H1 (cell line): Measurements from ENCODE around the gene ZNF598. TPM values are rescaled to one million over a fixed set of nuclear protein-coding genes. Genes with fewer than 3 reads are reported as not detected.

Source experiments
- CTCF ChIA-PET: fragments of 300-600 bp; sonication (Branson Sonifier 250); formaldehyde crosslinking; loops from one replicate; lab custom pipeline; 2021; ENCODE audit not compliant: partially characterized antibody; lab: Charles Lee
- POLR2A ChIA-PET: fragments of 300-600 bp; sonication (Branson Sonifier 250); formaldehyde crosslinking; loops from one replicate; lab custom pipeline; 2021; ENCODE audit warnings: inconsistent platforms; ENCODE audit not compliant: partially characterized antibody; lab: Charles Lee
- DNase-seq, 2 experiments: peaks; one replicate each; pipeline versions ENCODE4 v3.0.0 to v3.0.0-alpha.2; 2010 to 2022; ENCODE audit warnings: low spot score in 2 of 2, low read depth in 1 of 2, mixed read lengths in 1 of 2
- FAIRE-seq: peaks from 2 replicates; lab custom pipeline; 2011; peaks lifted over from hg19 to GRCh38; lab: Jason Lieb, UNC
- H2AFZ ChIP-seq: 2 replicates; pipeline ENCODE4 v1.8.1; 2012; ENCODE audit warnings: low read length, inconsistent platforms
- H2AK5ac ChIP-seq: 2 replicates; pipeline ENCODE4 v1.6.1; 2013; ENCODE audit warnings: low read depth, low read length
- H2BK120ac ChIP-seq: replicated peaks from 2 replicates; pipeline ENCODE3; 2013; ENCODE audit warnings: low read depth, low read length, inconsistent platforms
- H2BK12ac ChIP-seq: 2 replicates; pipeline ENCODE4 v1.6.1; 2013; ENCODE audit warnings: low read depth, low read length
- H2BK15ac ChIP-seq: 2 replicates; pipeline ENCODE4 v1.6.1; 2013; ENCODE audit warnings: low read length
- H2BK20ac ChIP-seq: 2 replicates; pipeline ENCODE4 v1.6.1; 2013; ENCODE audit warnings: low read length
- H2BK5ac ChIP-seq: 2 replicates; pipeline ENCODE4 v1.6.1; 2013; ENCODE audit warnings: low read depth, low read length
- H3K14ac ChIP-seq: 2 replicates; pipeline ENCODE4 v1.6.1; 2013; ENCODE audit warnings: inconsistent platforms; ENCODE audit not compliant: insufficient read length
- H3K18ac ChIP-seq: 2 replicates; pipeline ENCODE4 v1.6.1; 2013; ENCODE audit warnings: low read length; ENCODE audit errors: extremely low read depth
- H3K23ac ChIP-seq: 2 replicates; pipeline ENCODE4 v1.6.1; 2013; ENCODE audit warnings: inconsistent platforms; ENCODE audit not compliant: insufficient read length
- H3K23me2 ChIP-seq: 2 replicates; pipeline ENCODE4 v1.6.1; 2013; ENCODE audit warnings: low read depth, low read length
- H3K27ac ChIP-seq: 2 replicates; pipeline ENCODE4 v1.6.1; 2011; ENCODE audit warnings: low read depth, low read length, inconsistent platforms
- H3K27me3 ChIP-seq, 4 experiments: replicated peaks in 1 of 4; 1 replicate in 1 of 4; 2 replicates in 3 of 4; pipeline versions ENCODE4 v1.6.1 to v1.8.1; 2011 to 2013; ENCODE audit warnings: low read length in 3 of 4, mild to moderate bottlenecking in 3 of 4, inconsistent platforms in 2 of 4, mixed read lengths in 2 of 4, moderate library complexity in 1 of 4; ENCODE audit not compliant: control insufficient read depth in 3 of 4, insufficient read depth in 3 of 4; ENCODE audit errors: extremely low read depth in 1 of 4
- H3K36me3 ChIP-seq, 4 experiments: 2 replicates each; pipeline versions ENCODE4 v1.6.1 to v1.8.1; 2011 to 2013; ENCODE audit warnings: mild to moderate bottlenecking in 4 of 4, low read length in 3 of 4, moderate library complexity in 2 of 4, control low read depth in 1 of 4, inconsistent platforms in 1 of 4; ENCODE audit not compliant: insufficient read depth in 4 of 4, control insufficient read depth in 2 of 4
- H3K4ac ChIP-seq: replicated peaks from 2 replicates; pipeline ENCODE3; 2013; ENCODE audit warnings: low read length, low read depth, mixed read lengths, inconsistent platforms; ENCODE audit not compliant: insufficient read length
- H3K4me1 ChIP-seq, 4 experiments: replicated peaks in 1 of 4; 1 replicate in 1 of 4; 2 replicates in 3 of 4; pipeline versions ENCODE4 v1.6.1 to v1.8.1; 2011 to 2013; ENCODE audit warnings: low read length in 3 of 4, inconsistent platforms in 2 of 4, mixed read lengths in 1 of 4; ENCODE audit not compliant: insufficient read depth in 4 of 4, control insufficient read depth in 3 of 4
- H3K4me2 ChIP-seq, 2 experiments: 2 replicates each; pipeline versions ENCODE4 v1.6.1 to v1.8.1; 2011 to 2013; ENCODE audit warnings: low read depth in 2 of 2, low read length in 2 of 2, control low read depth in 1 of 2, inconsistent platforms in 1 of 2, mild to moderate bottlenecking in 1 of 2; ENCODE audit not compliant: insufficient read depth in 1 of 2
- H3K4me3 ChIP-seq, 4 experiments: fragments of 200-600, 300-600 bp in 1 of 4; sonication (generic), shearing (Covaris generic), sonication (Bioruptor Twin) in 1 of 4; 2 replicates each; pipeline versions ENCODE4 v1.5.1 to v1.8.1; 2011 to 2016; ENCODE audit warnings: low read length in 4 of 4, low read depth in 3 of 4, control low read depth in 2 of 4, inconsistent platforms in 2 of 4, mild to moderate bottlenecking in 2 of 4, mixed read lengths in 1 of 4, moderate library complexity in 1 of 4; ENCODE audit not compliant: insufficient read depth in 2 of 4; ENCODE audit errors: extremely low read depth in 1 of 4
- H3K56ac ChIP-seq: replicated peaks from 2 replicates; pipeline ENCODE3; 2013; ENCODE audit warnings: low read depth, mild to moderate bottlenecking, mixed read lengths, low read length, inconsistent platforms; ENCODE audit not compliant: insufficient read length
- H3K79me1 ChIP-seq: 2 replicates; pipeline ENCODE4 v1.6.1; 2013; ENCODE audit warnings: low read depth, low read length, control low read depth
- H3K79me2 ChIP-seq, 2 experiments: 2 replicates each; pipeline versions ENCODE4 v1.6.1 to v1.8.1; 2012 to 2013; ENCODE audit warnings: low read length in 2 of 2, mild to moderate bottlenecking in 2 of 2, inconsistent platforms in 1 of 2; ENCODE audit not compliant: insufficient read depth in 2 of 2, control insufficient read depth in 1 of 2
- H3K9ac ChIP-seq, 4 experiments: replicated peaks in 1 of 4; 1 replicate in 1 of 4; 2 replicates in 3 of 4; pipeline versions ENCODE4 v1.6.1 to v1.8.1; 2011 to 2013; ENCODE audit warnings: low read depth in 3 of 4, low read length in 3 of 4, control low read depth in 2 of 4, mild to moderate bottlenecking in 2 of 4, moderate library complexity in 2 of 4, inconsistent platforms in 1 of 4; ENCODE audit errors: extremely low read depth in 1 of 4
- H3K9me3 ChIP-seq, 2 experiments: 2 replicates each; pipeline versions ENCODE4 v1.6.1 to v1.8.1; 2012 to 2013; ENCODE audit warnings: mild to moderate bottlenecking in 2 of 2, moderate library complexity in 2 of 2, control low read depth in 1 of 2, inconsistent platforms in 1 of 2, low read depth in 1 of 2, low read length in 1 of 2, mixed read lengths in 1 of 2; ENCODE audit not compliant: insufficient read depth in 2 of 2
- H4K20me1 ChIP-seq, 2 experiments: replicated peaks in 1 of 2; 2 replicates each; pipeline versions ENCODE3 to v1.8.1; 2011 to 2013; ENCODE audit warnings: inconsistent platforms in 2 of 2, low read length in 2 of 2, mild to moderate bottlenecking in 1 of 2; ENCODE audit not compliant: insufficient read depth in 2 of 2, control insufficient read depth in 1 of 2
- H4K5ac ChIP-seq: 2 replicates; pipeline ENCODE4 v1.6.1; 2013; ENCODE audit warnings: low read length, low read depth, mixed read lengths, inconsistent platforms; ENCODE audit not compliant: insufficient read length
- H4K8ac ChIP-seq: 2 replicates; pipeline ENCODE4 v1.8.0; 2013; ENCODE audit warnings: mild to moderate bottlenecking, moderate library complexity, low read length, inconsistent platforms; ENCODE audit not compliant: insufficient read depth; ENCODE audit errors: extremely low read depth
- H4K91ac ChIP-seq: replicated peaks from 2 replicates; pipeline ENCODE3; 2013; ENCODE audit warnings: low read length, mixed read lengths, inconsistent platforms; ENCODE audit not compliant: insufficient read length
- EP300 ChIP-seq, 2 experiments: IDR thresholded peaks; 1 replicate in 1 of 2; 2 replicates in 1 of 2; pipeline ENCODE4 v1.6.1; 2011 to 2012; ENCODE audit warnings: low read depth in 2 of 2, low read length in 2 of 2, mild to moderate bottlenecking in 2 of 2, borderline replicate concordance in 1 of 2, inconsistent platforms in 1 of 2, moderate library complexity in 1 of 2
- KDM1A ChIP-seq: fragments of 200-600, 300-600 bp; sonication (generic); IDR thresholded peaks from 2 replicates; pipeline ENCODE4 v1.7.1; 2016; ENCODE audit warnings: mild to moderate bottlenecking, low read length, borderline replicate concordance
- POLR2A ChIP-seq, 2 experiments: IDR thresholded peaks; 1 replicate in 1 of 2; 2 replicates in 1 of 2; pipeline ENCODE4 v1.6.1; 2011; ENCODE audit warnings: low read depth in 2 of 2, low read length in 2 of 2, mild to moderate bottlenecking in 2 of 2; ENCODE audit errors: control extremely low read depth in 1 of 2
- RNF2 ChIP-seq: fragments of 200-900, 300-1000 bp; sonication (generic); IDR thresholded peaks from 2 replicates; pipeline ENCODE4 v1.7.1; 2016; ENCODE audit warnings: borderline replicate concordance, low read depth, mild to moderate bottlenecking, antibody characterized with exemption, low read length; ENCODE audit not compliant: poor library complexity, severe bottlenecking; ENCODE audit errors: missing control alignments
- RXRA ChIP-seq: IDR thresholded peaks from 2 replicates; pipeline ENCODE4 v1.6.1; 2011; ENCODE audit warnings: low read depth, mild to moderate bottlenecking, low read length, moderate library complexity; ENCODE audit not compliant: insufficient read depth
- SP4 ChIP-seq: IDR thresholded peaks from 2 replicates; pipeline ENCODE4 v1.6.1; 2012; ENCODE audit warnings: low read length, inconsistent platforms
- WGBS, 2 experiments: shearing (Covaris generic) in 1 of 2; methylation state at CpG; one replicate each; pipeline versions ENCODE4 v1.1.6 to v1.1.7; 2013 to 2015; ENCODE audit warnings: low lambda C conversion rate in 2 of 2, mixed read lengths in 2 of 2, inconsistent platforms in 1 of 2, low coverage in 1 of 2, missing lambda C conversion rate in 1 of 2; ENCODE audit not compliant: insufficient replicate concordance in 2 of 2, insufficient coverage in 1 of 2, insufficient read length in 1 of 2; ENCODE audit errors: extremely low coverage in 1 of 2, missing lambda C conversion rate in 1 of 2; 5-methylcytosine and 5-hydroxymethylcytosine counted together
- polyA plus RNA-seq, 7 experiments: library from polyadenylated mRNA; depleted of rRNA in 3 of 7; stranded (reverse) in 5 of 7; unstranded in 2 of 7; fragments of >200 nt in 5 of 7; fragments of 200-250 nt in 2 of 7; gene quantifications; 1 replicate in 5 of 7; 2 replicates in 1 of 7; 4 replicates in 1 of 7; pipeline versions ENCODE4 v1.2.1 to v1.2.3, GENCODE V29; 2011 to 2013; ENCODE audit warnings: missing spikeins in 2 of 7, mixed read lengths in 2 of 7
- total RNA-seq: library from RNA; stranded (reverse); fragmentation: NEBNext Ultra II Directional; extraction: Animal tissue kit (Norgen Biotek cat#: 25700); gene quantifications from 2 replicates; pipeline ENCODE4 v1.2.1, GENCODE V29; 2021

The ZNF598 gene
- total and polyA plus RNA-seq, 2 of the 8 experiments (the other 6 are each of a cell fraction or from before 2014, with no cell fraction given): 29.3 to 47.6 TPM

DNA sequence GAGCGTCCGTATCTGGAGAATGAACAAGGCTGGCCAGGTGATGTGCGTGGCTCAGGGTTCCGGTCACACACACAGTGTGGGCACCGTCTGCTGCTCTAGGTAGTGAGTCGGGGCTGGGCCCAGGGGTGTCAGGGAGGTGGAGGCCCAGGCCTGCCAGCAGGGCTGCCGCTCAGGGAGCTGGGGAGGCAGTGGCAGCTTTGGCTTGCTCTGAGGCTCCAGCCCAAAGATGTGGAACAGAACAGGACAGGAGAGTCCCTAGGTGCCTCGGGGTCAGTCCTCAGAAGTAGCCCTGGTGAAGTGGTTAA lies 33.5 kb downstream of the ZNF598 start:
- FAIRE-seq (no peak), DNase-seq (no peak)
- peaks cover 11 to 33% (median 22%) of the 10 kb centered on the region in 4 experiments; a peak in 7 of 8 replicates for H3K36me3 ChIP-seq
- no peak overlapping the region for H2BK15ac ChIP-seq
- H3K56ac ChIP-seq: no peak overlapping the region
- H2BK5ac ChIP-seq: no peak overlapping the region
- no peaks in the 10 kb centered on the region for H3K9me3 ChIP-seq
- peaks cover 21% of the 10 kb centered on the region for H3K23me2 ChIP-seq
- H2BK20ac ChIP-seq: no peak overlapping the region
- no peak overlapping the region for H2AFZ ChIP-seq
- no peak overlapping the region for H2BK12ac ChIP-seq
- H2BK120ac ChIP-seq: no peak overlapping the region
- H3K4me3 ChIP-seq: no peak overlapping the region
- no peak overlapping the region for H2AK5ac ChIP-seq
- no peak overlapping the region for H3K18ac ChIP-seq
- peaks cover 0 to 24% (median 20%) of the 10 kb centered on the region in 4 experiments; a peak in 5 of 7 replicates for H3K4me1 ChIP-seq
- H3K4me2 ChIP-seq: no peak overlapping the region
- H3K9ac ChIP-seq: no peak overlapping the region
- H4K20me1 ChIP-seq: peaks cover 2 to 24% of the 10 kb centered on the region in 2 experiments
- 95% methylated on average over 8 of the region's 8 CpGs; no CpG with 5 or more reads in 1 of the 2 experiments for whole genome bisulfite sequencing, 2 experiments
- H4K8ac ChIP-seq: no peak overlapping the region
- peaks cover 9% of the 10 kb centered on the region; the same call in 1 of the 2 replicates for H3K79me1 ChIP-seq
- H3K27me3 ChIP-seq: peaks cover 6 to 19% (median 18%) of the 10 kb centered on the region in 4 experiments; a peak in 6 of 7 replicates
- ChIA-PET CTCF (interaction anchor here (0.6 kb wide), 1 partner anchor 11 kb away, joined by 3 read pairs; no protein-coding TSS in a partner anchor), POLR2A (interaction anchor here (1.2 to 28.2 kb wide), 3 partner anchors 12 to 36 kb away, joined by 4 to 736 read pairs (median 6); partner anchors contain the start of genes NDUFB10, RNF151, RPS2 and TBL3)
- no peak overlapping the region for H3K4ac ChIP-seq
- no peak overlapping the region for H3K14ac ChIP-seq
- H3K27ac ChIP-seq: no peak overlapping the region
- peaks cover 3 to 16% of the 10 kb centered on the region in 2 experiments; a peak in 2 of 4 replicates for H3K79me2 ChIP-seq
- H4K91ac ChIP-seq: no peak overlapping the region
- H3K23ac ChIP-seq: no peak overlapping the region
- no peak overlapping the region for H4K5ac ChIP-seq
- no peak for TF ChIP-seq RXRA
- no peak for TF ChIP-seq KDM1A
- no peak for TF ChIP-seq RNF2
- no peak for TF ChIP-seq POLR2A (IDR thresholded peaks at IDR 0.05; ENCODE audit: control extremely low read depth in 1 of 2, low read depth in 2 of 2, low read length in 2 of 2)
- TF ChIP-seq EP300 (IDR thresholded peaks at IDR 0.05; ENCODE audit: borderline replicate concordance in 1 of 2, low read depth in 2 of 2, low read length in 2 of 2): no peak
- no peak for TF ChIP-seq SP4
